ENCODE measurements around the gene SCAMP2. TPM values are rescaled to one million over a fixed set of nuclear protein-coding genes. Genes with fewer than 3 reads are reported as not detected.

SCAMP2 gene
- total RNA-seq, 1 experiment from 2014 or later: 50.2 TPM

GRCh38 chr15:74817370-74817737, 55.8 kb downstream of the SCAMP2 start:
- H2BK120ac ChIP-seq (ENCODE audit: low read depth, low read length, poor library complexity, severe bottlenecking): no peak overlapping the region
- H2BK12ac ChIP-seq (ENCODE audit: insufficient read length, low read depth, low read length): no peak overlapping the region
- no peak overlapping the region for H2AFZ ChIP-seq (ENCODE audit: low read length)
- H2BK15ac ChIP-seq (ENCODE audit: low read depth, low read length): no peak overlapping the region
- H3K9me3 ChIP-seq (ENCODE audit: control insufficient read depth, low read depth, low read length): no peaks in the 10 kb centered on the region
- H3K4me1 ChIP-seq (ENCODE audit: insufficient read depth, low read length): no peaks in the 10 kb centered on the region
- no peaks in the 10 kb centered on the region for H3K79me1 ChIP-seq (ENCODE audit: insufficient read depth, low read depth, low read length, poor library complexity, severe bottlenecking)
- H3K27me3 Mint-ChIP-seq (ENCODE audit: low read depth): peaks cover 13% of the 10 kb centered on the region
- no peak overlapping the region for H3T11ph ChIP-seq (ENCODE audit: low read length)
- peaks cover 17 to 38% of the 10 kb centered on the region in 2 experiments for H3K4me1 Mint-ChIP-seq
- no peak overlapping the region for H4K91ac ChIP-seq (ENCODE audit: insufficient read length, low read depth, low read length)
- H3K4me2 ChIP-seq (ENCODE audit: insufficient read depth, insufficient read length, low read length): no peak overlapping the region
- H3K27ac Mint-ChIP-seq: peak overlapping the region in 2 of 3 experiments; percentile 61 to 76; a peak in 1 of 7 replicates
- no peak overlapping the region for H3K23ac ChIP-seq (ENCODE audit: insufficient read length, low read depth, low read length)
- no peak overlapping the region for H3K56ac ChIP-seq (ENCODE audit: insufficient read length, low read depth, low read length)
- no peak overlapping the region for H2BK20ac ChIP-seq (ENCODE audit: low read depth, low read length, poor library complexity, severe bottlenecking)
- WGBS (ENCODE audit: extremely low coverage, insufficient read length, low lambda C conversion rate): no CpG with 5 or more reads among the region's 9 CpGs
- no peak overlapping the region for H3K18ac ChIP-seq (ENCODE audit: insufficient read length, low read depth, low read length)
- H3K27me3 ChIP-seq (ENCODE audit: insufficient read depth, low read length): no peaks in the 10 kb centered on the region
- H4K20me1 ChIP-seq (ENCODE audit: control insufficient read depth, insufficient read depth, insufficient read length): no peaks in the 10 kb centered on the region
- no peak overlapping the region for H2AK5ac ChIP-seq (ENCODE audit: insufficient read length, low read length)
- H4K5ac ChIP-seq (ENCODE audit: insufficient read length, low read depth, low read length): no peak overlapping the region
- H3K79me2 ChIP-seq (ENCODE audit: insufficient read depth, low read length): no peaks in the 10 kb centered on the region
- H3K36me3 Mint-ChIP-seq (ENCODE audit: insufficient read depth in 1 of 3, low read depth in 3 of 3): no peaks in the 10 kb centered on the region
- H4K8ac ChIP-seq (replicated peaks; ENCODE audit: insufficient read length, low read depth, low read length): no peak overlapping the region
- H3K9ac ChIP-seq (ENCODE audit: extremely low read depth, insufficient read length, low read length): no peak overlapping the region
- H3K4ac ChIP-seq (ENCODE audit: low read depth, low read length): no peak overlapping the region
- H2BK5ac ChIP-seq (ENCODE audit: insufficient read length, low read length): no peak overlapping the region
- H3K4me3 Mint-ChIP-seq: no peak overlapping the region
- no peak overlapping the region for H3K27ac ChIP-seq (ENCODE audit: insufficient read length, low read depth, low read length)
- TF ChIP-seq CTCF (conservative IDR thresholded peaks at IDR 0.05): peak; percentile 38
- H3K23me2 ChIP-seq (ENCODE audit: insufficient read length, low read depth, low read length, poor library complexity, severe bottlenecking): no peaks in the 10 kb centered on the region
- H3K9me3 Mint-ChIP-seq: no peaks in the 10 kb centered on the region; a peak in 1 of 5 replicates
- peak; percentile 67 for DNase-seq
- H3K14ac ChIP-seq (ENCODE audit: insufficient read depth, low read length): no peak overlapping the region
